ENCODE data around the gene GOLGB1.

The GOLGB1 gene

DNA sequence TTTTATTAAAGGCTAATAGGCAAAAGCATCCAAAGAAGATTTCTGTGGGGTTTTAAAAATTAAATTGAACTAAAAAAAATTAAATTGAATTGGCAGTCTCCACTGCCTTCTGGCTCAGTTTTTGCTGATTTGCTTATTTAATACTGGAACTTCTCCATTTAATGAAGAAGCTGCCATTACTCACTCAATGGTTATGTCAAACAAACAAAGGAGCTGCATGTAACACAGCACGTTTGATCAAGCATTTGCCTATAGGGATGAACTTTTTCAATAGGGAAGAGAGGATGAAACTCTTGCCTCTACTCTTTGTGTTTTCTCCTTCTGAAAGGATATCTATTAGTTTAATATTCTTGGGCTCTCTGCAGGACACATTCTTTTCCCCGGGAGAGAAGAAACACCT lies 84.1 kb downstream of the GOLGB1 start:
- no peak overlapping the region for H3K4me2 ChIP-seq (ENCODE audit: low read depth, low read length)
- no peak overlapping the region for H3K9ac ChIP-seq (ENCODE audit: low read length)
- H4K20me1 ChIP-seq (ENCODE audit: insufficient read depth, low read length), result no peaks in the 10 kb centered on the region
- TF ChIP-seq, protein P1, sequence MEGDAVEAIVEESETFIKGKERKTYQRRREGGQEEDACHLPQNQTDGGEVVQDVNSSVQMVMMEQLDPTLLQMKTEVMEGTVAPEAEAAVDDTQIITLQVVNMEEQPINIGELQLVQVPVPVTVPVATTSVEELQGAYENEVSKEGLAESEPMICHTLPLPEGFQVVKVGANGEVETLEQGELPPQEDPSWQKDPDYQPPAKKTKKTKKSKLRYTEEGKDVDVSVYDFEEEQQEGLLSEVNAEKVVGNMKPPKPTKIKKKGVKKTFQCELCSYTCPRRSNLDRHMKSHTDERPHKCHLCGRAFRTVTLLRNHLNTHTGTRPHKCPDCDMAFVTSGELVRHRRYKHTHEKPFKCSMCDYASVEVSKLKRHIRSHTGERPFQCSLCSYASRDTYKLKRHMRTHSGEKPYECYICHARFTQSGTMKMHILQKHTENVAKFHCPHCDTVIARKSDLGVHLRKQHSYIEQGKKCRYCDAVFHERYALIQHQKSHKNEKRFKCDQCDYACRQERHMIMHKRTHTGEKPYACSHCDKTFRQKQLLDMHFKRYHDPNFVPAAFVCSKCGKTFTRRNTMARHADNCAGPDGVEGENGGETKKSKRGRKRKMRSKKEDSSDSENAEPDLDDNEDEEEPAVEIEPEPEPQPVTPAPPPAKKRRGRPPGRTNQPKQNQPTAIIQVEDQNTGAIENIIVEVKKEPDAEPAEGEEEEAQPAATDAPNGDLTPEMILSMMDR (IDR thresholded peaks at IDR 0.05; ENCODE audit: low read length), result no peak
- no peak for TF ChIP-seq EZH2 (optimal IDR thresholded peaks at IDR 0.05; ENCODE audit: low read depth, low read length)
- TF ChIP-seq EZH2phosphoT487 (IDR thresholded peaks at IDR 0.05; ENCODE audit: low read length), result no peak
- H3K9me2 ChIP-seq (replicated peaks; ENCODE audit: insufficient read depth, low read length), result no peaks in the 10 kb centered on the region
- peaks cover under 1% of the 10 kb centered on the region; the same call in 1 of the 2 replicates for H3K79me2 ChIP-seq (ENCODE audit: low read length)
- no peak overlapping the region for H3K27ac ChIP-seq (ENCODE audit: low read length)
- H3K4me1 ChIP-seq (ENCODE audit: low read length), result peaks cover 13% of the 10 kb centered on the region
- no peaks in the 10 kb centered on the region for H3K27me3 ChIP-seq (replicated peaks; ENCODE audit: insufficient read depth, low read length)
- H3K4me3 ChIP-seq (ENCODE audit: low read length), result no peak overlapping the region
- DNase-seq, result no peak
- no peak overlapping the region for H2AFZ ChIP-seq (ENCODE audit: low read length)
- peaks cover 3% of the 10 kb centered on the region; the same call in 1 of the 2 replicates for H3K36me3 ChIP-seq (replicated peaks; ENCODE audit: insufficient read depth, low read length)
- H3F3A ChIP-seq (ENCODE audit: insufficient read depth, low read length), result peaks cover 18% of the 10 kb centered on the region
- no peaks in the 10 kb centered on the region for H3K9me3 ChIP-seq (replicated peaks; ENCODE audit: insufficient read depth, low read length)

DNA sequence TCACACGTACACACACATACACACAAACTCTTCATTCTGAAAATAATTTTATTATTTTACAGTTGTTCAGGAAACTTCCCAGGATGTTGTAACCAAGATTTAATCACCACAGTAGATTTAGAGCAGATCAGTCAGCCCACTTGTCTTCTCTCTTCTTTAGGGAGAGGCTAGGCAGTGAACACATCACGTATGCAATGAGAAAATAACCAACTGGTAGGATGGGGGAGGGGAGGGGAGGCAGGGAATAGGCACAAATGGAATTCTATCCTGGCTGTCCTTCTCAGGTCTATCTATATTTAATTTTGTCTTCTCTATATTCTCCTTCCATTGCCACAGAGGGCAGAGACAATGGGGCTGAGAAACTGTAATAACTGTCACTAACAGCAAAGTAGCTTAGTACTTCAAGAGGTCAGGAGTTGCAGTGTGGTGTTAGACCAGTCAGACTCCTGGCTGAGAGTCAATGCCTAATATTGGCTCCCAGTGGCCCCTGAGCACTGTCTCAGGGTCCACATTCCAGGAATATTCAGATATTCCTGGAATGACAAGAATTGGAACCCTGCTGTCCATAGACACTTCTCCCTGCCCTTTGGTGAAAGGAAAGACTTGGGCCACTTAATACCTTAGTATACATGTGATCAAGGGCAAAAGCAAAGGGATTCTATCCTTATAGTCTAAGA lies 86.2 kb downstream of the GOLGB1 start:
- no peak overlapping the region for H3K27ac ChIP-seq (ENCODE audit: low read length)
- no peak overlapping the region for H2AFZ ChIP-seq (ENCODE audit: low read length)
- H3K9me2 ChIP-seq (replicated peaks; ENCODE audit: insufficient read depth, low read length), result no peaks in the 10 kb centered on the region
- H4K20me1 ChIP-seq (ENCODE audit: insufficient read depth, low read length), result no peaks in the 10 kb centered on the region
- no peaks in the 10 kb centered on the region for H3K27me3 ChIP-seq (replicated peaks; ENCODE audit: insufficient read depth, low read length)
- no peaks in the 10 kb centered on the region for H3K9me3 ChIP-seq (replicated peaks; ENCODE audit: insufficient read depth, low read length)
- TF ChIP-seq, protein P1 (IDR thresholded peaks at IDR 0.05; ENCODE audit: low read length), result no peak
- no peak for TF ChIP-seq EZH2 (optimal IDR thresholded peaks at IDR 0.05; ENCODE audit: low read depth, low read length)
- no peak for TF ChIP-seq EZH2phosphoT487 (IDR thresholded peaks at IDR 0.05; ENCODE audit: low read length)
- H3K9ac ChIP-seq (ENCODE audit: low read length), result no peak overlapping the region
- H3K4me2 ChIP-seq (ENCODE audit: low read depth, low read length), result no peak overlapping the region
- no peak for DNase-seq
- no peak overlapping the region for H3K4me3 ChIP-seq (ENCODE audit: low read length)
- H3K4me1 ChIP-seq (ENCODE audit: low read length), result peaks cover 27% of the 10 kb centered on the region
- H3K79me2 ChIP-seq (ENCODE audit: low read length), result peaks cover 22% of the 10 kb centered on the region
- H3F3A ChIP-seq (ENCODE audit: insufficient read depth, low read length), result peaks cover 26% of the 10 kb centered on the region
- H3K36me3 ChIP-seq (replicated peaks; ENCODE audit: insufficient read depth, low read length), result peaks cover 8% of the 10 kb centered on the region; the same call in 1 of the 2 replicates

DNA sequence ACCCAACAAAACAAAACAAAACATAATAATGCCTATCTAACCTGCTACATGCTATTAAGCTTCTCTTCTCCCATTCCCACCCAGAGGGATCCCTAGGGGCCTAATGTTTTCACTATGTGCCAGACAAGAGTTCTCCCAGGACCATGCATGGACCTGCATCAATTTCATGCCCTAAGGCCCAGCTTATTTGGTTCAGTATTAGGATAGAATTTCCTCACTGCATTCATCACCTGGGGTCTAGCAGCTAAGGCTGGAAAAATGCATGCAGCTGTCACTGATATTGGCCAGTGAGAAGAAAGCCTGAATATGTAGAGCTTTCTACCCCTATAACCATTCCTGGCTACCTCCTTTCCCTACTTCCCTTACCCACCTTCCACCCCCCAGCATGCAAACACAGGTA lies 86.8 kb downstream of the GOLGB1 start:
- H3K27ac ChIP-seq (ENCODE audit: low read length), result no peak overlapping the region
- no peak overlapping the region for H2AFZ ChIP-seq (ENCODE audit: low read length)
- no peak for TF ChIP-seq EZH2phosphoT487 (IDR thresholded peaks at IDR 0.05; ENCODE audit: low read length)
- TF ChIP-seq EZH2 (optimal IDR thresholded peaks at IDR 0.05; ENCODE audit: low read depth, low read length), result no peak
- TF ChIP-seq, protein P1 (IDR thresholded peaks at IDR 0.05; ENCODE audit: low read length), result no peak
- no peaks in the 10 kb centered on the region for H3K9me3 ChIP-seq (replicated peaks; ENCODE audit: insufficient read depth, low read length)
- peaks cover 28% of the 10 kb centered on the region for H3K79me2 ChIP-seq (ENCODE audit: low read length)
- H3F3A ChIP-seq (ENCODE audit: insufficient read depth, low read length), result peaks cover 26% of the 10 kb centered on the region
- no peak overlapping the region for H3K9ac ChIP-seq (ENCODE audit: low read length)
- no peaks in the 10 kb centered on the region for H4K20me1 ChIP-seq (ENCODE audit: insufficient read depth, low read length)
- no peaks in the 10 kb centered on the region for H3K27me3 ChIP-seq (replicated peaks; ENCODE audit: insufficient read depth, low read length)
- DNase-seq, result no peak
- H3K4me3 ChIP-seq (ENCODE audit: low read length), result no peak overlapping the region
- peaks cover 33% of the 10 kb centered on the region for H3K4me1 ChIP-seq (ENCODE audit: low read length)
- H3K4me2 ChIP-seq (ENCODE audit: low read depth, low read length), result no peak overlapping the region
- no peaks in the 10 kb centered on the region for H3K9me2 ChIP-seq (replicated peaks; ENCODE audit: insufficient read depth, low read length)
- peaks cover 8% of the 10 kb centered on the region; the same call in 1 of the 2 replicates for H3K36me3 ChIP-seq (replicated peaks; ENCODE audit: insufficient read depth, low read length)

Data from MM.1S (cell line).